H7 (cell line): ENCODE data around the gene FIGN. TPM values are rescaled to one million over a fixed set of nuclear protein-coding genes. Genes with fewer than 3 reads are reported as not detected.

Source experiments
- DNase-seq: peaks from one replicate; pipeline ENCODE4 v3.0.0; 2012
- H3K27me3 ChIP-seq: 2 replicates; pipeline ENCODE4 v1.6.0; 2011; ENCODE audit warnings: mild to moderate bottlenecking, low read length; ENCODE audit not compliant: control insufficient read depth, insufficient read depth
- H3K36me3 ChIP-seq: replicated peaks from 2 replicates; pipeline ENCODE4 v1.5.1; 2011; ENCODE audit warnings: low read length; ENCODE audit not compliant: control insufficient read depth, insufficient read depth
- H3K4me3 ChIP-seq: 2 replicates; pipeline ENCODE4 v1.5.1; 2011; ENCODE audit warnings: low read depth, mild to moderate bottlenecking, control low read depth, low read length, moderate library complexity; ENCODE audit not compliant: insufficient read depth
- total RNA-seq: library from RNA; depleted of rRNA; stranded (reverse); fragments of >200 nt; shearing (Covaris generic); gene quantifications from 2 replicates; pipeline ENCODE4 v1.2.3, GENCODE V29; 2014

Gene FIGN
- total RNA-seq, 1 experiment from 2014 or later, result 8.7 TPM

- no peak for DNase-seq
- H3K4me3 ChIP-seq, result no peak overlapping the region
- no peaks in the 10 kb centered on the region for H3K27me3 ChIP-seq
- no peaks in the 10 kb centered on the region for H3K36me3 ChIP-seq
Measured at GRCh38 chr2:163670929-163671328, 64.9 kb downstream of the FIGN start.

- Histone ChIP-seq H3K4me3 (no peak overlapping the region), H3K27me3 (no peaks in the 10 kb centered on the region), H3K36me3 (no peaks in the 10 kb centered on the region)
- no peak for DNase-seq
Measured at GRCh38 chr2:163669506-163669905, 66.3 kb downstream of the FIGN start.

- no peak for DNase-seq
- H3K4me3 ChIP-seq, result no peak overlapping the region
- no peaks in the 10 kb centered on the region for H3K36me3 ChIP-seq
- H3K27me3 ChIP-seq, result no peaks in the 10 kb centered on the region
Measured at GRCh38 chr2:163667064-163667887, 68.5 kb downstream of the FIGN start.

GRCh38 chr2:163665817-163666216, 70.0 kb downstream of the FIGN start:
- Histone ChIP-seq H3K27me3 (no peaks in the 10 kb centered on the region), H3K36me3 (no peaks in the 10 kb centered on the region), H3K4me3 (no peak overlapping the region)
- DNase-seq, result no peak

GRCh38 chr2:163665051-163665450, 70.8 kb downstream of the FIGN start:
- DNase-seq, result no peak
- H3K4me3 ChIP-seq, result no peak overlapping the region
- no peaks in the 10 kb centered on the region for H3K27me3 ChIP-seq
- H3K36me3 ChIP-seq, result no peaks in the 10 kb centered on the region

- Histone ChIP-seq H3K4me3 (no peak overlapping the region), H3K27me3 (no peaks in the 10 kb centered on the region), H3K36me3 (no peaks in the 10 kb centered on the region)
- DNase-seq, result no peak
Measured at GRCh38 chr2:163664610-163665009, 71.2 kb downstream of the FIGN start.

GRCh38 chr2:163662141-163662780, 73.5 kb downstream of the FIGN start:
- no peaks in the 10 kb centered on the region for H3K36me3 ChIP-seq
- no peak overlapping the region for H3K4me3 ChIP-seq
- no peaks in the 10 kb centered on the region for H3K27me3 ChIP-seq
- no peak for DNase-seq

GRCh38 chr2:163659224-163659623, 76.6 kb downstream of the FIGN start:
- Histone ChIP-seq H3K36me3 (no peaks in the 10 kb centered on the region), H3K27me3 (no peaks in the 10 kb centered on the region), H3K4me3 (no peak overlapping the region)
- DNase-seq, result no peak

- no peaks in the 10 kb centered on the region for H3K27me3 ChIP-seq
- H3K4me3 ChIP-seq, result no peak overlapping the region
- no peak for DNase-seq
- H3K36me3 ChIP-seq, result no peaks in the 10 kb centered on the region
Measured at GRCh38 chr2:163658556-163658955, 77.3 kb downstream of the FIGN start.

- no peak for DNase-seq
Measured at GRCh38 chr2:163657281-163657656, 78.5 kb downstream of the FIGN start.

GRCh38 chr2:163656622-163657280, 79.1 kb downstream of the FIGN start:
- H3K27me3 ChIP-seq, result no peaks in the 10 kb centered on the region
- DNase-seq, result no peak
- no peak overlapping the region for H3K4me3 ChIP-seq
- H3K36me3 ChIP-seq, result no peaks in the 10 kb centered on the region

More at GRCh38 chr2:163657281-163657656, 78.5 kb downstream of the FIGN start:
- Histone ChIP-seq H3K27me3 (no peaks in the 10 kb centered on the region), H3K36me3 (no peaks in the 10 kb centered on the region), H3K4me3 (no peak overlapping the region)

- no peak for DNase-seq
- H3K36me3 ChIP-seq, result no peaks in the 10 kb centered on the region
- H3K27me3 ChIP-seq, result no peaks in the 10 kb centered on the region
- no peak overlapping the region for H3K4me3 ChIP-seq
Measured at GRCh38 chr2:163655667-163656066, 80.1 kb downstream of the FIGN start.

GRCh38 chr2:163652751-163653150, 83.1 kb downstream of the FIGN start:
- Histone ChIP-seq H3K4me3 (no peak overlapping the region), H3K27me3 (no peaks in the 10 kb centered on the region), H3K36me3 (no peaks in the 10 kb centered on the region)
- no peak for DNase-seq

- Histone ChIP-seq H3K36me3 (no peaks in the 10 kb centered on the region), H3K27me3 (no peaks in the 10 kb centered on the region), H3K4me3 (no peak overlapping the region)
- no peak for DNase-seq
Measured at GRCh38 chr2:163649080-163649479, 86.7 kb downstream of the FIGN start.

- no peaks in the 10 kb centered on the region for H3K27me3 ChIP-seq
- no peak for DNase-seq
- no peak overlapping the region for H3K4me3 ChIP-seq
- no peaks in the 10 kb centered on the region for H3K36me3 ChIP-seq
Measured at GRCh38 chr2:163647300-163647699, 88.5 kb downstream of the FIGN start.
